HepG2 (cell line): ENCODE measurements around the gene GMFB. TPM values are rescaled to one million over a fixed set of nuclear protein-coding genes. Genes with fewer than 3 reads are reported as not detected.

Source experiments
- BCL6 ChIP-seq: IDR thresholded peaks from 2 replicates; pipeline ENCODE4 v1.6.1; 2016; ENCODE audit warnings: missing genetic modification reagents, missing compliant biosample characterization
- CBX2 ChIP-seq, 2 experiments: fragments of 200-600 bp in 1 of 2; sonication (generic); formaldehyde crosslinking in 1 of 2; IDR thresholded peaks; 2 replicates each; pipeline versions ENCODE4 v1.7.0 to v1.8.1; 2018 to 2022; ENCODE audit warnings: low read depth in 2 of 2, low read length in 1 of 2, mild to moderate bottlenecking in 1 of 2, missing genetic modification reagents in 1 of 2
- CEBPB ChIP-seq: IDR thresholded peaks from 2 replicates; pipeline ENCODE4 v1.6.1; 2011; ENCODE audit warnings: low read depth, low read length, improper control_type of control experiment, borderline replicate concordance
- DMAP1 ChIP-seq: IDR thresholded peaks from 2 replicates; pipeline ENCODE4 v1.6.1; 2016
- DR1 ChIP-seq: sonication (generic); formaldehyde crosslinking; IDR thresholded peaks from 2 replicates; pipeline ENCODE4 v1.8.0; 2021; ENCODE audit warnings: mild to moderate bottlenecking, missing genetic modification reagents, inconsistent platforms
- ELF1 ChIP-seq: sonication (generic); formaldehyde crosslinking; IDR thresholded peaks from 2 replicates; pipeline ENCODE4 v1.4.0; 2020; ENCODE audit warnings: missing genetic modification reagents
- HES4 ChIP-seq: sonication (generic); formaldehyde crosslinking; IDR thresholded peaks from 2 replicates; pipeline ENCODE4 v1.9.0; 2021; ENCODE audit warnings: mild to moderate bottlenecking, missing genetic modification reagents, borderline replicate concordance
- HNF4G ChIP-seq, 2 experiments: sonication (generic) in 1 of 2; formaldehyde crosslinking in 1 of 2; IDR thresholded peaks; 2 replicates each; pipeline versions ENCODE4 v1.4.0 to v1.6.1; 2011 to 2020; ENCODE audit warnings: borderline replicate concordance in 2 of 2, low read depth in 2 of 2, mild to moderate bottlenecking in 2 of 2, low read length in 1 of 2, missing genetic modification reagents in 1 of 2, moderate library complexity in 1 of 2
- HNRNPUL1 ChIP-seq: fragments of 200-400 bp; formaldehyde crosslinking; IDR thresholded peaks from 2 replicates; pipeline ENCODE4 v1.6.1; 2017; ENCODE audit warnings: low read depth, mild to moderate bottlenecking, low read length, moderate library complexity
- HOXA5 ChIP-seq: sonication (generic); formaldehyde crosslinking; IDR thresholded peaks from 2 replicates; pipeline ENCODE4 v1.4.0; 2020; ENCODE audit warnings: missing genetic modification reagents
- MAFG ChIP-seq: sonication (generic); formaldehyde crosslinking; IDR thresholded peaks from 2 replicates; pipeline ENCODE4 v1.5.1; 2020; ENCODE audit warnings: mild to moderate bottlenecking, missing genetic modification reagents
- MXD1 ChIP-seq: sonication (generic); formaldehyde crosslinking; IDR thresholded peaks from 2 replicates; pipeline ENCODE4 v1.4.0; 2020; ENCODE audit warnings: mild to moderate bottlenecking, missing genetic modification reagents
- PLRG1 ChIP-seq: fragments of 450-650 bp; conservative IDR thresholded peaks from 2 replicates; pipeline ENCODE4 v1.6.1; 2016
- PRDM4 ChIP-seq: sonication (generic); formaldehyde crosslinking; IDR thresholded peaks from 2 replicates; pipeline ENCODE4 v1.9.0; 2021; ENCODE audit warnings: missing genetic modification reagents, borderline replicate concordance
- SMARCC2 ChIP-seq: fragments of 450-650 bp; IDR thresholded peaks from 2 replicates; pipeline ENCODE4 v1.6.1; 2017; ENCODE audit warnings: antibody characterized with exemption, mild to moderate bottlenecking
- SRSF1 ChIP-seq: fragments of 200-400 bp; formaldehyde crosslinking; optimal IDR thresholded peaks from 2 replicates; pipeline ENCODE3; 2017; ENCODE audit warnings: mild to moderate bottlenecking, low read depth, low read length, moderate library complexity
- ZBTB20 ChIP-seq: sonication (generic); formaldehyde crosslinking; IDR thresholded peaks from 2 replicates; pipeline ENCODE4 v1.8.1; 2023; ENCODE audit warnings: missing genetic modification reagents, low read depth, mild to moderate bottlenecking, borderline replicate concordance
- ZNF33A ChIP-seq: sonication (generic); formaldehyde crosslinking; IDR thresholded peaks from 2 replicates; pipeline ENCODE4 v1.5.1; 2020; ENCODE audit warnings: missing genetic modification reagents, mild to moderate bottlenecking, moderate library complexity, borderline replicate concordance
- ZNF441 ChIP-seq: sonication (generic); formaldehyde crosslinking; IDR thresholded peaks from 2 replicates; pipeline ENCODE4 v1.7.0; 2021; ENCODE audit warnings: missing genetic modification reagents, borderline replicate concordance
- ZNF552 ChIP-seq: sonication (generic); formaldehyde crosslinking; IDR thresholded peaks from 2 replicates; pipeline ENCODE4 v1.9.0; 2022; ENCODE audit warnings: missing genetic modification reagents, mild to moderate bottlenecking, borderline replicate concordance
- polyA plus RNA-seq, 8 experiments: library from polyadenylated mRNA; depleted of rRNA in 3 of 8; stranded (reverse) in 7 of 8; unstranded in 1 of 8; fragments of >200 nt; fragmentation: Illumina TruSeq in 4 of 8; extraction: Trizol in 4 of 8; gene quantifications; 2 replicates each; pipeline versions ENCODE4 v1.2.1 to v1.2.3, GENCODE V29; 2011 to 2016; ENCODE audit warnings: low read depth in 4 of 8, missing spikeins in 1 of 8, mixed read lengths in 1 of 8; ENCODE audit not compliant: insufficient read depth in 1 of 8
- total RNA-seq, 5 experiments: library from RNA; depleted of rRNA; stranded (reverse); fragments of >200 nt; fragmentation: Illumina TruSeq; extraction: Trizol; gene quantifications; 2 replicates each; pipeline ENCODE4 v1.2.3, GENCODE V29; 2016; ENCODE audit warnings: low read depth in 1 of 5
- TF ChIP-seq, protein P1 (sequence below): IDR thresholded peaks from 2 replicates; pipeline ENCODE4 v1.6.1; 2018; ENCODE audit warnings: missing genetic modification reagents
- TF ChIP-seq, protein P2 (sequence below): sonication (generic); formaldehyde crosslinking; IDR thresholded peaks from 2 replicates; pipeline ENCODE4 v1.5.0; 2020; ENCODE audit warnings: mild to moderate bottlenecking, missing genetic modification reagents, moderate library complexity
- TF ChIP-seq, protein P3 (sequence below): sonication (generic); formaldehyde crosslinking; IDR thresholded peaks from 2 replicates; pipeline ENCODE4 v1.4.0; 2020; ENCODE audit warnings: missing genetic modification reagents

Gene GMFB
- total and polyA plus RNA-seq, 2 of the 13 experiments (the other 11 are each of a cell fraction or from before 2014, with no cell fraction given) = 17.3 to 68.2 TPM

DNA sequence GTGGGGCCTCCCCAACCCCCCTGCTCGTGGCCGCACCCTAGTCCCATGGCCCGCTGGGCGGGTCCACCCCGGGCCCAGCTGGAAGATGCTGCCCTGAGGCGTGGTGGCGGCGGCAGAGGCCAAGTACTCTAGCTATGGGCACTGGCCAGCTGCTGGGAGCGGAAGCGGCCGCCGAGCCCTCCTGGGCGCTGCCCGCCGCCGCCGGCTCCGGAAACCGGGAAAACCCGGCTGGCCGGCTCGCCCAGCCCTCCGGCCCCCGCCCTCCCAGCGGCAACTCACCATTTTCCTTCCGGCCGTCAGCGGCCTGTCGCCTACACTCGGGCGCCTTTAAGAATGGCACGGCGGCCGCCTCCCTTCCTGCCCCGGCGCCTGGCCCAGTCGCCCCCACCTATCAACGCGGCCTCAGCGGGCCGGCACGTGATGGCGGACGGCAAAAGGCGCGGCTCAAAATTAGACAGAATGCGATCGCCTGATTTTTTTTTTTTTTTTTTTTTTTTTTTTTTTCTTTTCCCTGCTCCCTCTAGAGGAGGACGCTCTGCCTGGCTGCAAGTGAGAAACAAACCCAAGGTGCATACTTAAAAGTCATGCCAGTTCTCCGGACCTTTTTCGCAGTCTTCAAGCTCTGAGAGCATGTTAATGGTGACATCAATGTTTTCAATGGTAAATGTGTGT lies at the start of gene GMFB (continued):
- TF ChIP-seq HNRNPUL1 = peak; percentile 42; the same call in 1 of the 2 replicates
- TF ChIP-seq, protein P1, sequence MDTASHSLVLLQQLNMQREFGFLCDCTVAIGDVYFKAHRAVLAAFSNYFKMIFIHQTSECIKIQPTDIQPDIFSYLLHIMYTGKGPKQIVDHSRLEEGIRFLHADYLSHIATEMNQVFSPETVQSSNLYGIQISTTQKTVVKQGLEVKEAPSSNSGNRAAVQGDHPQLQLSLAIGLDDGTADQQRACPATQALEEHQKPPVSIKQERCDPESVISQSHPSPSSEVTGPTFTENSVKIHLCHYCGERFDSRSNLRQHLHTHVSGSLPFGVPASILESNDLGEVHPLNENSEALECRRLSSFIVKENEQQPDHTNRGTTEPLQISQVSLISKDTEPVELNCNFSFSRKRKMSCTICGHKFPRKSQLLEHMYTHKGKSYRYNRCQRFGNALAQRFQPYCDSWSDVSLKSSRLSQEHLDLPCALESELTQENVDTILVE (CRISPR knock-in tag) = peak; percentile 74
- TF ChIP-seq SRSF1 = no peak
- TF ChIP-seq CBX2 (IDR thresholded peaks at IDR 0.05; ENCODE audit: low read depth, low read length) = no peak
- no peak for TF ChIP-seq CBX2 (CRISPR knock-in tag; IDR thresholded peaks at IDR 0.05; ENCODE audit: low read depth)
- TF ChIP-seq HNF4G (IDR thresholded peaks at IDR 0.05; ENCODE audit: borderline replicate concordance, low read depth, low read length) = no peak
- no peak; the same call in 1 of the 2 replicates for TF ChIP-seq HNF4G (CRISPR knock-in tag; IDR thresholded peaks at IDR 0.05; ENCODE audit: borderline replicate concordance, low read depth)
- TF ChIP-seq, protein P2, sequence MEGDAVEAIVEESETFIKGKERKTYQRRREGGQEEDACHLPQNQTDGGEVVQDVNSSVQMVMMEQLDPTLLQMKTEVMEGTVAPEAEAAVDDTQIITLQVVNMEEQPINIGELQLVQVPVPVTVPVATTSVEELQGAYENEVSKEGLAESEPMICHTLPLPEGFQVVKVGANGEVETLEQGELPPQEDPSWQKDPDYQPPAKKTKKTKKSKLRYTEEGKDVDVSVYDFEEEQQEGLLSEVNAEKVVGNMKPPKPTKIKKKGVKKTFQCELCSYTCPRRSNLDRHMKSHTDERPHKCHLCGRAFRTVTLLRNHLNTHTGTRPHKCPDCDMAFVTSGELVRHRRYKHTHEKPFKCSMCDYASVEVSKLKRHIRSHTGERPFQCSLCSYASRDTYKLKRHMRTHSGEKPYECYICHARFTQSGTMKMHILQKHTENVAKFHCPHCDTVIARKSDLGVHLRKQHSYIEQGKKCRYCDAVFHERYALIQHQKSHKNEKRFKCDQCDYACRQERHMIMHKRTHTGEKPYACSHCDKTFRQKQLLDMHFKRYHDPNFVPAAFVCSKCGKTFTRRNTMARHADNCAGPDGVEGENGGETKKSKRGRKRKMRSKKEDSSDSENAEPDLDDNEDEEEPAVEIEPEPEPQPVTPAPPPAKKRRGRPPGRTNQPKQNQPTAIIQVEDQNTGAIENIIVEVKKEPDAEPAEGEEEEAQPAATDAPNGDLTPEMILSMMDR (CRISPR knock-in tag) = peak; percentile 35
- no peak for TF ChIP-seq PLRG1
- peak; percentile 60; the same call in 1 of the 2 replicates for TF ChIP-seq HES4 (CRISPR knock-in tag)
- TF ChIP-seq DMAP1 (CRISPR knock-in tag) = peak; percentile 72
- no peak for TF ChIP-seq ZNF33A (CRISPR knock-in tag)
- TF ChIP-seq MXD1 (CRISPR knock-in tag) = peak; percentile 63; the same call in 1 of the 2 replicates
- no peak for TF ChIP-seq CEBPB
- TF ChIP-seq MAFG (CRISPR knock-in tag) = no peak
- TF ChIP-seq BCL6 (CRISPR knock-in tag) = no peak
- TF ChIP-seq PRDM4 (CRISPR knock-in tag) = no peak
- peak; percentile 72 for TF ChIP-seq ELF1 (CRISPR knock-in tag)
- peak; percentile 66; the same call in 1 of the 2 replicates for TF ChIP-seq DR1 (CRISPR knock-in tag)
- TF ChIP-seq ZBTB20 (CRISPR knock-in tag) = no peak
- TF ChIP-seq, protein P3, sequence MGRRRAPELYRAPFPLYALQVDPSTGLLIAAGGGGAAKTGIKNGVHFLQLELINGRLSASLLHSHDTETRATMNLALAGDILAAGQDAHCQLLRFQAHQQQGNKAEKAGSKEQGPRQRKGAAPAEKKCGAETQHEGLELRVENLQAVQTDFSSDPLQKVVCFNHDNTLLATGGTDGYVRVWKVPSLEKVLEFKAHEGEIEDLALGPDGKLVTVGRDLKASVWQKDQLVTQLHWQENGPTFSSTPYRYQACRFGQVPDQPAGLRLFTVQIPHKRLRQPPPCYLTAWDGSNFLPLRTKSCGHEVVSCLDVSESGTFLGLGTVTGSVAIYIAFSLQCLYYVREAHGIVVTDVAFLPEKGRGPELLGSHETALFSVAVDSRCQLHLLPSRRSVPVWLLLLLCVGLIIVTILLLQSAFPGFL (CRISPR knock-in tag) = no peak
- TF ChIP-seq SMARCC2 = no peak
- TF ChIP-seq ZNF552 (CRISPR knock-in tag) = no peak
- TF ChIP-seq ZNF441 = no peak; the same call in 1 of the 2 replicates
- peak; percentile 60; the same call in 1 of the 2 replicates for TF ChIP-seq HOXA5
